ENCODE data around the gene EPGN.

Gene EPGN

DNA sequence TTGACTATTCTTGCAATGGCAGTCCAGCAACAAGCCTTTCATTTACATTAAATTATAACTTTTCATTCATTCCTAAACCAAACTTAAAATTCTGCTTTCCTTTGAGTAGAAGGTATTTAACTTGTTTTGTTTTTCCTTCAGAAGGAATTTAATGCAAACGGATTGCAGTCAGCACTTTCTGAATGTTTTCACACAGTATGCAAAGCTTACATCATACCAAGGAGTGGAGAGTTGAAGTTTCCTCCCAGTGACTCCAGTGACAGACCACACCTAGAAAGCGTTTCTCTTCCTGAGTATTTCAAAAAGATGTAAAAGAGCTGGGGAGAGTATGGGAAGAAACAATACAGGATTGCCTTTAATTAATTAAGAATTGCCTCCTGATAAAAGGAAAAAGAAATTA lies 8.1 kb downstream of the EPGN start:
- no peaks in the 10 kb centered on the region for H3K36me3 ChIP-seq (ENCODE audit: insufficient read depth, low read length)
- H3K4me1 ChIP-seq (ENCODE audit: insufficient read depth, low read length) = peaks cover 4% of the 10 kb centered on the region
- no peak overlapping the region for H2AFZ ChIP-seq (ENCODE audit: low read depth, low read length)
- H3K27me3 ChIP-seq (ENCODE audit: insufficient read depth, low read length) = no peaks in the 10 kb centered on the region
- H3K9me3 ChIP-seq (ENCODE audit: low read length) = no peaks in the 10 kb centered on the region
- no peak overlapping the region for H3K4me3 ChIP-seq (ENCODE audit: low read length)

DNA sequence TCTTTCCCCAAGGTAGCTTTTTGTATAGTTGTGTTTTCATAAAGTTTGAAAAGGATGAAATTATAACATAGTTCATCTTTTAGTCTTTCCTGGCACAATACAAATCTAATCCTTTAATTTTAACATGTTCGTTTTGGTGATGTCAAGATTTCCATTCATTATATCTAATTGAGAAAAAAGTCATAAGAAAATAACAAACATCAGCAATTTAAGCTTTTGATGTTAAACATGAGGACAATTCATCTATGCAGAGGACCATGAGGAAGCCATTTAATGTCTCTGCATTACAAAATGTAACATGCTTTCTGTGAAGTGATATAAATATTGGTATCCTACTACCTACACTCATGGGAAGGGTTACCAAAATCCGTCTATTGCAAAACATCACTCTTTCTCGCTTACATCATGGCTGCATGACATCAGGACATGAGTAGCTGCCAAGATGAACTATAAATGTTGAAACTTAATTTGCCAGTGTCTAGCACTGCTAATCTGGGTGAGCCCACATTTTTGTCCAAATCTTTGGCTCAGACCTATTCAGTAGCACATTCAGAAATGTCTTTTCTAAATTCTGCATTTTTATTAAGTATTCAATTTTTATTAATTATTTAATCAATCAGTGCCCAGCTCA lies 9.5 kb downstream of the EPGN start:
- Histone ChIP-seq H2AFZ (ENCODE audit: low read depth, low read length) (no peak overlapping the region), H3K9me3 (ENCODE audit: low read length) (no peaks in the 10 kb centered on the region), H3K36me3 (ENCODE audit: insufficient read depth, low read length) (no peaks in the 10 kb centered on the region), H3K27me3 (ENCODE audit: insufficient read depth, low read length) (no peaks in the 10 kb centered on the region), H3K4me1 (ENCODE audit: insufficient read depth, low read length) (peaks cover 4% of the 10 kb centered on the region), H3K4me3 (ENCODE audit: low read length) (no peak overlapping the region)

GRCh38 chr4:74318276-74318675 lies 10.0 kb downstream of the EPGN start:
- Histone ChIP-seq H3K4me3 (ENCODE audit: low read length) (no peak overlapping the region), H3K4me1 (ENCODE audit: insufficient read depth, low read length) (peaks cover 7% of the 10 kb centered on the region), H2AFZ (ENCODE audit: low read depth, low read length) (no peak overlapping the region), H3K9me3 (ENCODE audit: low read length) (no peaks in the 10 kb centered on the region), H3K27me3 (ENCODE audit: insufficient read depth, low read length) (no peaks in the 10 kb centered on the region), H3K36me3 (ENCODE audit: insufficient read depth, low read length) (no peaks in the 10 kb centered on the region)

- no peak overlapping the region for H3K4me3 ChIP-seq (ENCODE audit: low read length)
- peaks cover 15% of the 10 kb centered on the region for H3K4me1 ChIP-seq (ENCODE audit: insufficient read depth, low read length)
- no peaks in the 10 kb centered on the region for H3K36me3 ChIP-seq (ENCODE audit: insufficient read depth, low read length)
These were observed 11.2 kb downstream of the EPGN start for GRCh38 chr4:74319470-74319869.

GRCh38 chr4:74320559-74321118 lies 12.4 kb downstream of the EPGN start:
- no peak overlapping the region for H2AFZ ChIP-seq (ENCODE audit: low read depth, low read length)
- no peaks in the 10 kb centered on the region for H3K9me3 ChIP-seq (ENCODE audit: low read length)
- no peaks in the 10 kb centered on the region for H3K27me3 ChIP-seq (ENCODE audit: insufficient read depth, low read length)
- H3K4me1 ChIP-seq (ENCODE audit: insufficient read depth, low read length) = peaks cover 15% of the 10 kb centered on the region
- no peak overlapping the region for H3K4me3 ChIP-seq (ENCODE audit: low read length)
- no peaks in the 10 kb centered on the region for H3K36me3 ChIP-seq (ENCODE audit: insufficient read depth, low read length)

More at GRCh38 chr4:74319470-74319869, 11.2 kb downstream of the EPGN start:
- Histone ChIP-seq H2AFZ (ENCODE audit: low read depth, low read length) (no peak overlapping the region), H3K9me3 (ENCODE audit: low read length) (no peaks in the 10 kb centered on the region), H3K27me3 (ENCODE audit: insufficient read depth, low read length) (no peaks in the 10 kb centered on the region)

DNA sequence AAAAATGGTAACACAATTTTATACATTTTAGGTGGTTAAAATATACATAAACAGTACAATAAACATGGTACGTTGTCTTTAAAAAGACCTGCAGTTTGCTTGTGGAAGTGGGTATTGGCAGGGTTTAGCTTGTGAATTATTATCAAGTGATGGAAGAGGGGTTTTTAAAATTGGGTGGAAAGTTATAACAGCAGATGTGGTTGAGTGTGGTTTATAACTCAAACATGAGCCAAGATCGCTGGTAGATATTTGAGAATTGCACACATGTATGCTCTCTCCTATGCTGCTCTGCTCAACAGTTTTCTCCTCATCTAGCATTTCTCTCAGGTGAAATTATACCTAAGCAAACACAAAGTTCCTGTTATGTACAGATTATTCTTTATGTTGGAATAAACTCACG lies 14.0 kb downstream of the EPGN start:
- H2AFZ ChIP-seq (ENCODE audit: low read depth, low read length) = no peak overlapping the region
- peaks cover 15% of the 10 kb centered on the region for H3K4me1 ChIP-seq (ENCODE audit: insufficient read depth, low read length)
- H3K4me3 ChIP-seq (ENCODE audit: low read length) = no peak overlapping the region

DNA sequence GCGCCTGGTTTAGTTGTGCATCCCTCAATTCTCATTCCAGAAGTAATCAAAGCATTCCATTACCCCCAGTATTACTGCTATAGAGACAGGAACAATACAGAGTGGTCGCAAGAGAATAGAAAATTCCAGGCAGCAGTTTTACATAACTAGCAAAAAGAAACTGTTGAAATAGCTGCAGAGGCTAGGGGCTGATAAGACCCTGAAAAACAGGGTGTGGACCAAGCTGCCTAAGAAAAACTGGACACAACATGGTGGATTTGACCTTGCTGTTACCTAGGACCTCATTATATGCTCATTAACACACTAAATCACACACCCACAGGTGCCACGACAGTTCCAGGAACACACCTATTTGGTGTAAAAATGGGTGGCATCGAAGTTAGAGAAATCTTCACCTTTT lies 15.4 kb downstream of the EPGN start:
- no peaks in the 10 kb centered on the region for H3K27me3 ChIP-seq (ENCODE audit: insufficient read depth, low read length)
- H3K9me3 ChIP-seq (ENCODE audit: low read length) = no peaks in the 10 kb centered on the region
- no peak overlapping the region for H2AFZ ChIP-seq (ENCODE audit: low read depth, low read length)
- no peaks in the 10 kb centered on the region for H3K36me3 ChIP-seq (ENCODE audit: insufficient read depth, low read length)
- H3K4me3 ChIP-seq (ENCODE audit: low read length) = no peak overlapping the region
- H3K4me1 ChIP-seq (ENCODE audit: insufficient read depth, low read length) = peaks cover 15% of the 10 kb centered on the region

More for the DNA sequence above, 14.0 kb downstream of the EPGN start:
- Histone ChIP-seq H3K36me3 (ENCODE audit: insufficient read depth, low read length) (no peaks in the 10 kb centered on the region), H3K27me3 (ENCODE audit: insufficient read depth, low read length) (no peaks in the 10 kb centered on the region), H3K9me3 (ENCODE audit: low read length) (no peaks in the 10 kb centered on the region)

GRCh38 chr4:74324262-74324661 lies 16.0 kb downstream of the EPGN start:
- H3K4me3 ChIP-seq (ENCODE audit: low read length) = no peak overlapping the region
- H3K36me3 ChIP-seq (ENCODE audit: insufficient read depth, low read length) = no peaks in the 10 kb centered on the region
- peaks cover 15% of the 10 kb centered on the region for H3K4me1 ChIP-seq (ENCODE audit: insufficient read depth, low read length)
- no peaks in the 10 kb centered on the region for H3K27me3 ChIP-seq (ENCODE audit: insufficient read depth, low read length)
- no peaks in the 10 kb centered on the region for H3K9me3 ChIP-seq (ENCODE audit: low read length)
- H2AFZ ChIP-seq (ENCODE audit: low read depth, low read length) = no peak overlapping the region

DNA sequence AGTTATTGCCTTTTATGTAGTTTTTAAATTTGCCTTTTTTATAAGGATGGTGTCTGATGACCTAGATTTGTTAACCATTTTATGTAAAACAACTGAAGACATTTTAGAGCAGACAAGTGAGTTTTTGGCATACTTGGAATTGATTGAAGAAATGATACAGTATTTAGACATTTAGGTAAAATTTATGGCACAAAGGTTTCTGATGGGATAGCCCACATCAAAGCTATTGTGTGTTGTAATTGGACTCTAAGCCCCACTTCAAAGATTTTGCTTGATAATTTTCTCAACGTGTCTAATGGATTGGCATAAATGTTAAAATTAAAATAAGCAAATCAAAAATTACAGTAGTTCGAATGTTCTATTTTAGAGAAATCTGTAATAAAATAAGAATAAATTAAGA lies 17.6 kb downstream of the EPGN start:
- Histone ChIP-seq H3K36me3 (ENCODE audit: insufficient read depth, low read length) (no peaks in the 10 kb centered on the region), H3K4me3 (ENCODE audit: low read length) (no peak overlapping the region), H2AFZ (ENCODE audit: low read depth, low read length) (no peak overlapping the region), H3K9me3 (ENCODE audit: low read length) (no peaks in the 10 kb centered on the region), H3K4me1 (ENCODE audit: insufficient read depth, low read length) (peaks cover 11% of the 10 kb centered on the region), H3K27me3 (ENCODE audit: insufficient read depth, low read length) (no peaks in the 10 kb centered on the region)

GRCh38 chr4:74327762-74328161 lies 19.5 kb downstream of the EPGN start:
- Histone ChIP-seq H2AFZ (ENCODE audit: low read depth, low read length) (no peak overlapping the region), H3K4me1 (ENCODE audit: insufficient read depth, low read length) (peaks cover 11% of the 10 kb centered on the region), H3K9me3 (ENCODE audit: low read length) (no peaks in the 10 kb centered on the region), H3K27me3 (ENCODE audit: insufficient read depth, low read length) (no peaks in the 10 kb centered on the region), H3K4me3 (ENCODE audit: low read length) (no peak overlapping the region), H3K36me3 (ENCODE audit: insufficient read depth, low read length) (no peaks in the 10 kb centered on the region)

DNA sequence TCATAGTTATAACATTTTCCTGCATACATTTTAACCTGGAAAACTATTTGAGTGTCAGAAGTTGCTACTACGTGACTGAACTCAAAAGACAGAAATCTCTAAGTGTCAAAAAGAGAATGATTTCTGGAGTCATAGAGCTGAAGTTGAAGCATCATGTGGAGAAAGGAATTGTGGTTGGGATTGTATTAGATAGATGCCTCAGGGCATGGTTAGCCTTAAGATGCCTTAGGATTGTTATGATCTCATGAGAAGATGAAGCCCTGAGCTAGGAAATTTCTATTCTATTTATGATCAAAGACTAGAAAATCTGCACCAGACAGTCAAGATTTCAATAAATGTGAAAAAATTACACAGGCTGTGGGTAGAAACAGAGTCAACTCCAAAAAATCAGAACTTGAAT lies 20.2 kb downstream of the EPGN start:
- Histone ChIP-seq H2AFZ (ENCODE audit: low read depth, low read length) (no peak overlapping the region), H3K4me1 (ENCODE audit: insufficient read depth, low read length) (peaks cover 6% of the 10 kb centered on the region), H3K4me3 (ENCODE audit: low read length) (no peak overlapping the region), H3K9me3 (ENCODE audit: low read length) (no peaks in the 10 kb centered on the region), H3K27me3 (ENCODE audit: insufficient read depth, low read length) (no peaks in the 10 kb centered on the region), H3K36me3 (ENCODE audit: insufficient read depth, low read length) (no peaks in the 10 kb centered on the region)

DNA sequence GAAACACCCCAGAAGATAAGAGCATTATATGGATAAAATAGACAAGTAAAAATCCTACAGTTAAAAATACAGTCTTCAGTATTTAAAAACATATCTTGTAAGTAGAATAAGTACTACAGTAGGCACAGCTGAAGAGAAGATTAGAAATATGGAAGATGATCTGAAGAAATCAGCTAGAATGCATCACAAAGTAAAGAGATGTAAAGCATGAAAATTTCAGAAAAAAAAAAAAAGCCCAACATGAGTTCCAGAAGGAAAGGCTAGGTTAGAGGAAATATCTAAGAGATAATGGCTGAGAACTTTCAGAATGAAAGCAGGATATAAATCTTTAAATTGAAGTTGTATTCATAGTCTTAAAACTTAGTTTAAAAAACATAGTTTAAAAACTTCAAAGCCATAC lies 21.0 kb downstream of the EPGN start:
- H3K4me1 ChIP-seq (ENCODE audit: insufficient read depth, low read length) = no peaks in the 10 kb centered on the region
- no peak overlapping the region for H3K4me3 ChIP-seq (ENCODE audit: low read length)
- no peaks in the 10 kb centered on the region for H3K9me3 ChIP-seq (ENCODE audit: low read length)
- no peaks in the 10 kb centered on the region for H3K27me3 ChIP-seq (ENCODE audit: insufficient read depth, low read length)
- no peaks in the 10 kb centered on the region for H3K36me3 ChIP-seq (ENCODE audit: insufficient read depth, low read length)
- no peak overlapping the region for H2AFZ ChIP-seq (ENCODE audit: low read depth, low read length)

- H3K27me3 ChIP-seq (ENCODE audit: insufficient read depth, low read length) = no peaks in the 10 kb centered on the region
- H3K36me3 ChIP-seq (ENCODE audit: insufficient read depth, low read length) = no peaks in the 10 kb centered on the region
- no peaks in the 10 kb centered on the region for H3K9me3 ChIP-seq (ENCODE audit: low read length)
- H2AFZ ChIP-seq (ENCODE audit: low read depth, low read length) = no peak overlapping the region
- no peaks in the 10 kb centered on the region for H3K4me1 ChIP-seq (ENCODE audit: insufficient read depth, low read length)
- H3K4me3 ChIP-seq (ENCODE audit: low read length) = no peak overlapping the region
These were observed 22.1 kb downstream of the EPGN start for GRCh38 chr4:74330295-74330750.

DNA sequence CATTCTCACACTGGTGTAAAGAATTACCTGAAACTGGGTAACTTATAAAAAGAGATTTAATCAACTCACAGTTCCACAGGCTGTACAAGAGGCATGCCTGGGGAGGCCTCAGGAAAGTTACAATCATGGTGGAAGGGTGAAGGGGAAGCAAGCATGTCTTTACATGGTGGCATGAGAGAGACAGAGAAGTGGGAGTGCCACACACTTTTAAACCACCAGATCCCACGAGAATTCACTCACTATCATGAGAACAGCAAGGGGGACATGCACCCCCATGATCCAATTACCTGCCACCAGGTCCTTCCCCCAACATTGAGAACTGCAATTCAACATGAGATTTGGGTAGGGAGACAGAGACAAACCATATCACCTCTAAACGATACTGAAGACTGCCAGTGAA lies 23.0 kb downstream of the EPGN start:
- H3K4me3 ChIP-seq (ENCODE audit: low read length) = no peak overlapping the region
- no peaks in the 10 kb centered on the region for H3K36me3 ChIP-seq (ENCODE audit: insufficient read depth, low read length)
- H3K9me3 ChIP-seq (ENCODE audit: low read length) = no peaks in the 10 kb centered on the region
- no peak overlapping the region for H2AFZ ChIP-seq (ENCODE audit: low read depth, low read length)
- no peaks in the 10 kb centered on the region for H3K27me3 ChIP-seq (ENCODE audit: insufficient read depth, low read length)
- H3K4me1 ChIP-seq (ENCODE audit: insufficient read depth, low read length) = no peaks in the 10 kb centered on the region
